Stimulated activated CD8-positive, alpha-beta memory T cell treated with anti-CD3 and anti-CD28 coated beads, Interleukin-4, amount 100 ng/mL, for 48 hours (primary cell): ENCODE measurements around the gene CAPN11.
"Not testable (repeated sequence)": the region's sequence is repeated elsewhere in the genome, so short reads cannot be mapped to it uniquely, and the experiment has no call there.

Source experiments
- DNase-seq: peaks from one replicate; pipeline ENCODE4 v3.0.0-alpha.2; 2020

Gene CAPN11

GRCh38 chr6:44132476-44132875, 26.1 kb upstream of the CAPN11 start:
- DNase-seq = no peak

- no peak for DNase-seq
These were observed 25.4 kb upstream of the CAPN11 start for GRCh38 chr6:44133003-44133931.

- DNase-seq = no peak
These were observed 24.5 kb upstream of the CAPN11 start for GRCh38 chr6:44133981-44134711.

GRCh38 chr6:44135173-44135758, 23.4 kb upstream of the CAPN11 start:
- DNase-seq = no peak

- DNase-seq = no peak
These were observed 22.7 kb upstream of the CAPN11 start for GRCh38 chr6:44135875-44136274.

GRCh38 chr6:44138717-44139350, 19.8 kb upstream of the CAPN11 start:
- no peak for DNase-seq

GRCh38 chr6:44139351-44139743, 19.3 kb upstream of the CAPN11 start:
- DNase-seq = no peak

- no peak for DNase-seq
These were observed 15.8 kb upstream of the CAPN11 start for GRCh38 chr6:44142835-44143234.

GRCh38 chr6:44143731-44144130, 14.9 kb upstream of the CAPN11 start:
- DNase-seq = no peak

- DNase-seq = not testable (repeated sequence)
These were observed 14.1 kb upstream of the CAPN11 start for GRCh38 chr6:44144536-44144935.

GRCh38 chr6:44145839-44146238, 12.8 kb upstream of the CAPN11 start:
- no peak for DNase-seq

GRCh38 chr6:44146685-44147084, 11.9 kb upstream of the CAPN11 start:
- no peak for DNase-seq

GRCh38 chr6:44147256-44147655, 11.4 kb upstream of the CAPN11 start:
- no peak for DNase-seq

- no peak for DNase-seq
These were observed 10.3 kb upstream of the CAPN11 start for GRCh38 chr6:44148306-44148705.

- DNase-seq = no peak
These were observed 9.1 kb upstream of the CAPN11 start for GRCh38 chr6:44149369-44150012.

- no peak for DNase-seq
These were observed 8.2 kb upstream of the CAPN11 start for GRCh38 chr6:44150317-44150917.

- DNase-seq = peak; percentile 93
These were observed 7.1 kb upstream of the CAPN11 start for GRCh38 chr6:44151348-44152108.

- no peak for DNase-seq
These were observed 6.5 kb upstream of the CAPN11 start for GRCh38 chr6:44152109-44152461.

GRCh38 chr6:44152533-44152932, 6.1 kb upstream of the CAPN11 start:
- no peak for DNase-seq

GRCh38 chr6:44154067-44154466, 4.6 kb upstream of the CAPN11 start:
- DNase-seq = no peak

GRCh38 chr6:44156494-44157151, 2.0 kb upstream of the CAPN11 start:
- no peak for DNase-seq
